ENCODE results near the gene ENAH. TPM values are rescaled to one million over a fixed set of nuclear protein-coding genes. Genes with fewer than 3 reads are reported as not detected.

Gene ENAH
- polyA plus RNA-seq, 1 of the 3 experiments (the other 2 are of a cell fraction): 48.9 TPM

GRCh38 chr1:225597926-225598575, 54.9 kb downstream of the ENAH start:
- peaks cover 85% of the 10 kb centered on the region for H4K20me1 ChIP-seq (ENCODE audit: insufficient read depth)
- H3K36me3 ChIP-seq (replicated peaks in 1 of 2; ENCODE audit: control insufficient read depth in 1 of 2, insufficient read depth in 2 of 2, low read length in 1 of 2): peaks cover 11 to 48% of the 10 kb centered on the region in 2 experiments
- TF ChIP-seq FOSL2 (IDR thresholded peaks at IDR 0.05; ENCODE audit: borderline replicate concordance, low read depth) (peak; percentile 18; the same call in 1 of the 2 replicates), USF2 (IDR thresholded peaks at IDR 0.05; ENCODE audit: borderline replicate concordance, low read depth, low read length) (no peak), MXI1 (IDR thresholded peaks at IDR 0.05; ENCODE audit: low read depth, low read length) (no peak)
- peaks cover 36% of the 10 kb centered on the region for H3F3A ChIP-seq (replicated peaks; ENCODE audit: insufficient read depth)
- no peak overlapping the region for H3K4me3 ChIP-seq (ENCODE audit: low read depth in 2 of 2, low read length in 1 of 2)
- no peak overlapping the region; a peak in 2 of 4 replicates for H3K27ac ChIP-seq (ENCODE audit: low read depth in 2 of 2, low read length in 1 of 2)
- DNase-seq: no peak
- no peaks in the 10 kb centered on the region; the same call in 1 of the 2 replicates for H3K9me2 ChIP-seq
- no peak overlapping the region for H3K9ac ChIP-seq
- no peak overlapping the region for H3K4me2 ChIP-seq
- POLR2A ChIA-PET: no interaction called here
- no peaks in the 10 kb centered on the region for H3K27me3 ChIP-seq (ENCODE audit: insufficient read depth)
- H3K4me1 ChIP-seq (ENCODE audit: control insufficient read depth in 1 of 2, insufficient read depth in 2 of 2, low read depth in 1 of 2, low read length in 1 of 2): peaks cover 11 to 25% of the 10 kb centered on the region in 2 experiments; a peak in 3 of 4 replicates
- peaks cover 100% of the 10 kb centered on the region for H3K79me2 ChIP-seq (ENCODE audit: insufficient read depth)
- CTCF ChIA-PET: no interaction called here
- no peak overlapping the region for H2AFZ ChIP-seq (ENCODE audit: low read depth)
- H3K9me3 ChIP-seq: no peaks in the 10 kb centered on the region
- 96% methylated on average over 2 of the region's 2 CpGs for WGBS (ENCODE audit: low lambda C conversion rate)

GRCh38 chr1:225596736-225597135, 56.2 kb downstream of the ENAH start:
- CTCF ChIA-PET: no interaction called here
- Histone ChIP-seq H3K4me2 (no peak overlapping the region), H4K20me1 (ENCODE audit: insufficient read depth) (peaks cover 85% of the 10 kb centered on the region), H2AFZ (ENCODE audit: low read depth) (no peak overlapping the region), H3K4me3 (ENCODE audit: low read depth in 2 of 2, low read length in 1 of 2) (no peak overlapping the region), H3K27me3 (ENCODE audit: insufficient read depth) (no peaks in the 10 kb centered on the region), H3F3A (replicated peaks; ENCODE audit: insufficient read depth) (peaks cover 24% of the 10 kb centered on the region), H3K9me2 (no peaks in the 10 kb centered on the region; the same call in 1 of the 2 replicates), H3K4me1 (ENCODE audit: control insufficient read depth in 1 of 2, insufficient read depth in 2 of 2, low read depth in 1 of 2, low read length in 1 of 2) (peaks cover 8 to 19% of the 10 kb centered on the region in 2 experiments; a peak in 3 of 4 replicates), H3K27ac (ENCODE audit: low read depth in 2 of 2, low read length in 1 of 2) (no peak overlapping the region), H3K79me2 (ENCODE audit: insufficient read depth) (peaks cover 100% of the 10 kb centered on the region), H3K36me3 (replicated peaks in 1 of 2; ENCODE audit: control insufficient read depth in 1 of 2, insufficient read depth in 2 of 2, low read length in 1 of 2) (peaks cover 11 to 48% of the 10 kb centered on the region in 2 experiments), H3K9me3 (no peaks in the 10 kb centered on the region), H3K9ac (no peak overlapping the region)
- DNase-seq: no peak
- TF ChIP-seq IRF3 (IDR thresholded peaks at IDR 0.05; ENCODE audit: low read depth, low read length) (no peak), SIN3A (IDR thresholded peaks at IDR 0.05; ENCODE audit: borderline replicate concordance, low read depth, low read length) (no peak), ZBTB33 (IDR thresholded peaks at IDR 0.05; ENCODE audit: borderline replicate concordance, low read depth) (no peak), TCF12 (IDR thresholded peaks at IDR 0.05) (no peak), CTCF (IDR thresholded peaks at IDR 0.05) (no peak), RFX5 (IDR thresholded peaks at IDR 0.05; ENCODE audit: low read length) (no peak), RCOR1 (IDR thresholded peaks at IDR 0.05; ENCODE audit: low read length) (no peak), PBX3 (IDR thresholded peaks at IDR 0.05) (no peak), NFIC (IDR thresholded peaks at IDR 0.05; ENCODE audit: borderline replicate concordance) (no peak)
- 98% methylated on average over 1 of the region's 1 CpG for WGBS (ENCODE audit: low lambda C conversion rate)
- POLR2A ChIA-PET: no interaction called here
